NCI-H748 (cell line): ENCODE results near the gene CHDH.

Source experiments
- DNase-seq: peaks from one replicate; lab custom pipeline; 2025; ENCODE audit not compliant: unreplicated experiment; lab: John Stamatoyannopoulos, UW

Gene CHDH

DNA sequence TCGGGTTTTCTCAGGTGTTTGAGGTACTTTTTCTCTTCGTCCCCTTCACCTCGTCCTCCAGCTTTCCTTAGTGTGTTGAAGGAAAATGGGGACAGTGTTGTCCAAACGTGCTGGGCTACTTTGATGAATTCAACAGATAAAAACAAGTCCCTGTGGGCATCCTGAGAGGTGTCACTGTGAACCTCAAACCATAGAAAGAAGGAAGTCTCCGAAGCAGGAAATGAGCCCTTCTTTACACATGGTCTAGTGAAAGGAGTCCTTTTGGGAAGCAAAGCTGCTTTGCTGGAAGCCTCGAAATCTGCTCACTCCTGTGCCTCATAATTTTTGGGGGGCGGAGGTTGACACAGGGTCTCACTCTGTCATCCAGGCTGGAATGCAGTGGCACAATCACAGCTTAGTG is 10.7 kb upstream of the CHDH start:
- no peak for DNase-seq

DNA sequence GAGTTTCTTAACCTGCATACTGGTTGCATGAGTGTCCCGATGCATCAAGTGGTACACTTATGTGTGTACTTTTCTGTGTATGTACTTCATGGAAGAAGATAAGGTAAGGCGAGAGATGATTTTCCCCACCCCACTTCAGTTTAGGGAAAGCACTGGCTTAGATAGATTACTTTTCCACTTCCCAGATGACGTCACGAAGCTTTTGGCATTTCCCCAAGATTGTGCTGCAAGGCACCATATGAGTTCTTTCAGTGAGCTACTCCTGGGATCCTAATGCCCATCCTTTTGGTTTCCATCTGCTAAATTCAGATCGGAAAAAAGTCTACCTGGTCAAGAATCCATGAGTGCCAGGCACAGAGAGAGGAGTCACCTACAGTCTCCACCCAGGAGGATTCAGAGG is 4.7 kb upstream of the CHDH start:
- no peak for DNase-seq

DNA sequence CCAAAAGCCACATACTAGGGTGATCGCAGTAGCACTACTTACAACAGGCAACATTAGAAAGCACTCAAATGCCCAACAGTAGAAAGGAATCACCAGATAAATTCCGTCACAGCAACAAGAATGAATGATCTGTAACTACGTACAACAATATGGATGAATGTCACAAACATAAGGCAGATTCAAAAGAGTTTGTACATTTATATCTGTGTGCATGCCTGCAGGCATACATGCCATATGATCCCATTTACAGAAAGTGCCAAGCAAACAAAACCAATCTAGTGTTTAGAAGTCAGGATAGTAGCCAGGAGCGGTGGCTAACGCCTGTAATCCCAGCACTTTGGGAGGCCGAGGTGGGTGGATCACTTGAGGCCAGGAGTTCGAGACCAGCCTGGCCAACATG is 3.7 kb upstream of the CHDH start:
- no peak for DNase-seq

DNA sequence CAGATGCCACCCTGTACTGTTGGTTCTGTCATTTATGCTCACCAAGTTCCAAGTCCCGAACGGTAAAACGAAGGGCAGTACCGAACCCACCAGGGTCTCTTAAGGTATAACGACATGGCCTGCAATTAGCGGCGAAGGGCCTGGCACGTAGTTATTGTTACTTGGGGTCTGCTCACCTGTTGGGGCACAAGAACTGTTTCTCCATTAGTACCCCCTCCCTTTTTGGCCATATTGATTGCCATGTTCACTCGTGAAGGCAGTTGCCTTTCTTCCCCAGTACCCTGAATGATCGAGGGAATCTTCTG is 584 bp upstream of the CHDH start:
- DNase-seq, result peak; percentile 37

DNA sequence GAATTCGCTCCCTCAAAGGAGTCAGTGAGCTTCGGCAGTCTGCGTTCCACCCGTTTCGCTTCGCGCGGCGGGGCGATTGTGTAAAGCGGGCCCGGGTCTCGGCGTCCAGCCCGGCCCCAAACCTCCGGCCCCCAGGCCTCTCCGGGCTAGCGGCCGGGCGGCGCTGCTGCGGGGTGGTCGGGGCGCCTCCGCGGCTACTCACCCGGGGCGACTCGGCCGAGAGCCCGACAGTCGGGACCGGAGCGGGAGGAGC is 412 bp downstream of the CHDH start:
- DNase-seq, result no peak

DNA sequence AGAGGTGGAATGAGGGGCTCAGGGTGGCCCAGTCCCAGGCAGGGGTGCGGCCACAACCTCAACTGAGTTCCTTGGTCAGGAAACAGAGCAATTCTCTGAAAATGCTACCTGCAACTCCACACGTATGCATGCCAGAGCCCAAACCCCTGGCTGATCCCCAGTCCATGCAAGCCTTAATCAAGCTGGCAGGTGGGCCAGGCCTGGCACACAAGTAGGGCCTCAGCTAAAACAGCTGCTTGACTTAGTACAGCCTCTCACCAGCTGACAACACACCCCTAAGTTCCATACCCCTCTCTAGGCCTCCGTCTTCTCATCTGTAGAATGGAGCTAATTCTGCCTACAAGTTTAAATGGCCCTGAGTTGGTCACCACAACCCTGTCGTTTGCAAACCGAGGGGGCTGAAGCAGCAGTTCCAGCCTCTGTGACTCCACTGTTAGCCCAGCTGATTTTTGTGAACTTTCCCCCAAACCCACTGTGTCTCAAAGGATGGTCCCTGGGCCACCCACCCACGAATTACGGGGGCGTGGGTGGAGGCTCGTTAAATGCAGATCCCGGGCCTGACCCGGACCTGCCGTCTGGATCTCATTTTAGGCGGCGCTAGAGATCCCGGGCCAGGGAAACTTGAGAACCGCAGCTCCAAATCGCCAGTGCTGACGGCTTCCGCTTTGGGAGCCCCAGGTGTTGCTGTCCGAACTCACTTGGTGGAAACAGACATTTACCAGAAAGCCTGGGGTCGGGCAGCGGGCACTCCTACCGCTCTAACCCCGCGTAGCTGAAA is 927 bp downstream of the CHDH start:
- peak; percentile 39 for DNase-seq

DNA sequence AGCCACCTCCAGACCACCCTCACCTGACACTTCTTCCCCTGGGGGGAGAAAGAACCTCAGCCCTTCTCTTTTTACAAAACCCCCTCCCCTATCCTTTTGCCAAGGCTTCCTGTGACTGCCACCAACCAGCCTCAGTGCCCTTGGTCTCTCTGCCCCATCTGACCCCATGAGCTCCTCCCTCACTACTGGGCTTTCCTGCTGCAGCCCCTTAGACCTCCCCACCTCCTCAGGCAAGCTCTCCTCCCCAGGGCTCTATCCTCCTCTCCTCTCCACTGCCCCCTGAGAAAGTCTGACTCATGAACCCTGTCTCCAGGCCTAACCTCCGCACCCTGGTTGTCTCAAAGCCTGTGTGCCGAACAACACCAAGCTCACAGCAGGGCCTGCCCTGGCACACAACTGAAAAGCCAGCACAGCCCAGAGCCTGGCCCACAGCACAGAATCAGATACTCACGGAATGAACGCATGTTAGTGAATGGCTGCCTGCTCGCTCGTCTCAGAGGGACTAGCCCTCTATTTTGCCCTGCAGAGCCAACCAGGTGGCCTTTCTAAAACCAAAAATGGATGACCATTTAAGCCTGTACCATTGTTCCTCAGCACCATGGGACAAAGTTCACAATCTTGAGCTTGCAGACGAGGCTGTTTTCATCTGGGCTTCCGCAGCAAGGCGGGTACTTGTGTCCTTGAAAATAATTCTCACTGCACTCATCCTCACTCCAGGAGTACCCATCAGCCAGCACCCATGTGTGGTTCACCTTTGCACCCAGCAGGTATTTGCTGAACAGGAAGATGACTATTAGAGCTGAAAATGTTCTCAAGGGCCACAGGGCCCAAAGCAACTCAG is 1.7 kb downstream of the CHDH start:
- no peak for DNase-seq

DNA sequence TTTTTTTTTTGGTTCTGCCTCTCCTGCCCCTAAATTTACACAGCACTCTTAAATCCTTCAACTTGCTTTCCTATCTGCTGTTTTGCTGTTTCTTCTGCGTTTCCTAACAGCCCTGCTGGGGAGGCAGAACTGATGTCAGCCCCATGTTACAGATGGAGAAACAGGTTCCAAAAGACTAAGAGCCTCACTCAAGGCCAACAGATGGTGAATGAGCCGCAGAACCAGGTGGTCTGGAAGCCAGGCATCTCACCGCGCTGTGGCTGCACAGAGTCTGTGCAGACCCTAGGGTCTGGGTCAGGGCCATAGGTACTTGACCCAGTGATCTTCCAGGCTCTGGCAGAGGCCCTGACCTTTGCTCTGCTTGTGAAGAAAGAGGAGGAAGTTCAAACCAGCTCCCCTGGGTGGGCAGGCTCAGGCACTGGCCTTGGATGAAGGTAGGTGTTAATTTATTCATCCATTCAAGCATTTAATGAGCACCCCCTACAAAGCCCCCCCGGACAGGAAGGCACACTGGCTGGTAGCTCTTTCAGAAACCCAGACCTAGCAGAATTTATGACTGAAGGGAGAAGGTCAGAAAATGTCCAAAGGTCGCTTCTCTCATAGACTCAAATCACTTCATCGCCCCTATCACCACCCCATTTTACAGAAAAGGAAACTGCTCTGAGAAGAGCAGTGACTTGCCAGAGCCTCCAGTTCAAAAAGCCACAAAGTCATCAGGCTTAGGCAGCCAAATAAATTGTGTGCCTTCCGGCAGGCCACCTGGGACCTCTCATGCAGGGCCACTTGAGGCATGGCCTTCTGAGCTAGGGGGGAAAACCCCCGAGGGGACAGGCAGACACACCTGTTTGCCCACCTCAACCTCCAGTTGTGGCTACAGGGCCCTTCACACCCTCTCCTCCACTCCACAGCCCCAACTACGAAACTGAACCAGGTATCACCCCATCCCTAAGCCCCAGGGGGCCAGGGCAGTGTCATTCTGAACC is 2.7 kb downstream of the CHDH start:
- no peak for DNase-seq

DNA sequence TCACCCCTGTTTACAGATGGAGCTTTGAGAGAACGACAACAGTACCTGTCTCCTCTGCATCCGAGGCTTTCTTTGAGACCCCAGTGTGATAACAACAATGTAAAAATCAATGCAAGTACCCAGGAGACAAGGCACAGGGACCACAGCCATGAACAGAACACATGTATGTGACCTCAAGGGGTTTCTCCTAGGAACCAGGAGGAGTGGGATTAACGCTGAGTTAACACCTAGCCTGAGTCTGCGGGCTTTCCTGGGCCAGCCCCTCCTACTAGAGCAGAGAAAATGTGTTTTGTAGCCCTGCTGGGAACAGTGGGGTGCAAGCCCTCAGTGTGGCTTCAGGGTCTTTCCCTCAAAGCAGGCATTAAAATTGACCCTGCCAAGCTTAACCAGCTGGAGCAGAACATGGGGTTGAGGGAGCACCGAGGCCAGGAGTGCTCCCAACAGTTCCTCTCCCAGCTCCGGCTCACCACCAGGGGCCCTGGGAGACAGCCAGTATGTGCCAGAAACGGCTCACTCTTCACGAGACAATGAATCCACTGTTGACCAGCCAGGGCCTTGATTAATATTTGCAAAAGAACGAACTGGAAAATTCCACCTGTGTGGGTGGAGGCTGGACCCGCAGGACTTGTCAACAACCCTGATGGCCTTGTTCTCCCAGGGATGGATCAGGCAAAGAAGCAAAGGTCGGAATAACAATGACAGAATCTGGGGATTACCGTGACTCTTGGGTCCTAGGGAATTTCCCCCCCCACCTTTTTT is 3.6 kb downstream of the CHDH start:
- peak; percentile 80 for DNase-seq

DNA sequence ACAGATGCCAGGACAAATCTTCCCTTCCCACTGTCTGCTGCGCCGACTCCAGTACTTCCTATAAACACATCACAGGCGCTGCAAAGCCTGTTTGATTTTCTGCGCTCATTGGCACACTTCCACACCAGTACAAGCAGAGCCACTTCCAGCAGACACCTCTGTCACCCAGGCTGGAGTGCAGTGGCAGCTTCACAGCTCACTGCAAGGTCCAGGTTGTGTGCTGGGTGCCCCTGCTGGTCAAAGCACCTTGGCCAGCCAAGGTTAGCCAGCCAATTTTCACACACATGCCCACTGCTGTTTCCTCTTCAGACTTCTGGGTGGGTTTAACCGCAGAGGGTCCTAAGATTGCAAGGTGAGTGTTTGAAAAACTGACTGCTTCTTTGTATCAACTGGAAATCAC is 4.9 kb downstream of the CHDH start:
- no peak for DNase-seq

DNA sequence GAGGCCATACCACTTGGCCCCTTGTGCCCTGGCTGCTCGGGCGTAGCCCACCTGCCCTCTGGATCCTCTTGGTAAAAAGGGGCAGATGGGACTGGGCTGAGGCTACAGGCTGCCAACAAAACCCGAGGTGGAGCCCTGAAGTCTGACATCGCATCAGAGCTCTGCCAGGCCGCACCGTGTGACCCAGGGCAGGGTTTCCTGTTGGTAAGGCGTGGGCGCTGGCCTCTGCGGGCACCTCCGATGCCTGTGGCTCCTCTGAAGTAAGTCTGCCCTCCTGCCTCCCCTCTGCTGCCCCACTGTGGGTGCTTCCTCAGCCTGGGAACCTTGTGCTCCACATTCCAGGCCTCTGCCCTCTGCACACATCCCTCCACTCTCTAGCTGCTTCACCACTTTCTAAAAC is 8.9 kb downstream of the CHDH start:
- no peak for DNase-seq

DNA sequence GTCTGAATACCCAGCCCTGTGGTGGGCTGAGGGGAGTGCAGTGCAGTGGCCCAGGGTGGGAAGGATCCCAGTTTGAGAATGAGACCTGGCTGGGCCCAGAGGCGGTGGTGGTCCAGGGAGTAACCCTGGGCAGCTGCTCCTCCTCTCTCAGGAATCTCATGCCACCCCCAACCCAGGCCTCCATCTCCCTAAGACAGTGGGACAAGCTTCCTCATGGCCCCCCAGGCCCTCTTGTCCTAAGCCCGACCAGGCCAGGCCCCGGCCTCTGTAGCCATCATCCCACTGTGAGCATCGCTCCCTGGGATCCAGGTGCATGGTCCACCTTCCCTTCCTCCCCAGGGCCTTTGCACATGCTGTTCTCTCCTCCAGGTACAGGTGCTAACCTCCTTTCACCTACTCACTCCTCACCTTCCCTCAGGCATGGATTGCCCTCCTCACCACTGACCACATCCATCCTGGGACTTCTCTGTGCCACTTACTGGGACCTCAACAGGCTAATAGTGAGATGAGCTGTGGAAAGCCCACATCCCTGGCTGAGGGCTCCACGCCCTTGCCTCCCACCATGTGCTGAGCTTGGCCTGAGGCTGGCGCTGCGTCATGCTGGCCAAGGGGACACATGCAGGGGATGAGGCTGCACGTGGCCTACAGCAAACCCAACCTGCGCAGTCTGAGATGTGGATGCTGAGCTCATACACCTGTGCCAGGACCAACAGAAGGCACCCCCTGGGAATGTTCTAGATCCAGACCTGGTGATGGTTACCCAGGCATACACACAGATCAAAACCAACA is 9.9 kb downstream of the CHDH start:
- no peak for DNase-seq

DNA sequence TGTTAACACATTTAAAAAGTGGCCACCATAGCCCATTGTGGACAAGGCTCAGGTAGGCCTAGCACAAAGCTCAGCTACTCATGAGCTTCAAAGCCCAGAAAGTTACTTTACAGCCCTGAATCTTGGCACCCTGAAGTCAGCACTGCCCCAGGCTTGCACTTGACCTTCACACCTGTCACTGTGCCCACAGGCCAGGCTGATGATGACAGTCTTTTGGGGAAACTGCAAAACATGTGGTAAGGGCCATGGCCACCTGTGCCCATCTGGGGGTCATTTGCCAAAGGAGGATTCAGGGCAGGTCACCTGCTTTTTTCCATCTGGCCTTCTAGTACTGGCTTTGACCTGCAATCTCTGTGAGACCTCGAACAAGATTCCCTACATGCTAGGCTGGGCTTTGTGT is 11.0 kb downstream of the CHDH start:
- DNase-seq, result no peak

DNA sequence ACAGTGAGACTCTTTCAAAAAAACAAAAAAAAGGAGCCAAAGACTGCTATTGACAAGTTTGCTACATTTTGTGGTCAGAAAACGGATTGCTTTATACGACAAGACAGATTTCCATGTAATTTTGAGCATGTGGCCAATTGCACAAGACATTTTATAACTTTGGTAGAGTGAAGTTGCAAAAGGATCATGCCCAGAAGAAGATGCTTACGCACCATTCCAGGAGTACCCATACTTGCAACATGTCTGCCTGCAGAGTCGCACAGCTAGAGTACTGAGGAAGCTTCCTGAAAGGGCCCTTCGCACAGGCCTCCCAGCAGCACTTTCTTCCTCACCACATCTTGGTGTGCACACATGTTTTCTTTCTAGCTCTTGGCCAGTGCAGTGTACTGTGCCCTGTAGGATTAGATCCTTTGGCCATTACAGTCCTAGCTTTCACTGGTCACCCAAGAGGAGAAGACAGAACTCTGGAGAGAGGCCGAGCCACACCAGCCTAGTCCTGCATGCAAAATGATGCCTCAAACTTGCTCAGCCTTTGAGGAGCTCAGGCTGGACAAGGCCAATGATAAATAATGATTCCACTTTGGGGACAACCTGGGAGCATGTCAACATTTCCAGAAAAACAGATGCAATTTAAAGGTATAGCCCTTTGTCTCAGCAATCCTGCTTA is 11.7 kb downstream of the CHDH start:
- DNase-seq, result no peak

DNA sequence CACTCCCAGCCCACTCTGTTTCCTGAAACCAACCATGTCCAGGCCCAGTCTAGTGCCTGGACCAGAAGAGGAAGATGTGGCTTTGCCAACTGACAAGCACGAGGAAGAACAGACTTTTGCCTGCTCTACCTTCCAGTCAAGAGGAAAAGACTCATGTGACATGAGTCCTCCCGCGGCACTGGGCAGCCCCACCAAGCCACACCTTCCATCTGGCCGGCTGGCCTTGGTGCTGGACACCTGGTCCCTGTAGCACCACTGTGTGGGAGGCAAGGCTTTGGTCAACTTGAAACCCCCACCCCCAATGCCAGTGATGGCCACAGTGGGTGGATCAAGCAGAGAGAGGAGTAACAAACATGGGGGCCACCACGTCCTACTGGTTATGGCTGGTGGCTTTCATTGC is 12.5 kb downstream of the CHDH start:
- DNase-seq, result no peak

DNA sequence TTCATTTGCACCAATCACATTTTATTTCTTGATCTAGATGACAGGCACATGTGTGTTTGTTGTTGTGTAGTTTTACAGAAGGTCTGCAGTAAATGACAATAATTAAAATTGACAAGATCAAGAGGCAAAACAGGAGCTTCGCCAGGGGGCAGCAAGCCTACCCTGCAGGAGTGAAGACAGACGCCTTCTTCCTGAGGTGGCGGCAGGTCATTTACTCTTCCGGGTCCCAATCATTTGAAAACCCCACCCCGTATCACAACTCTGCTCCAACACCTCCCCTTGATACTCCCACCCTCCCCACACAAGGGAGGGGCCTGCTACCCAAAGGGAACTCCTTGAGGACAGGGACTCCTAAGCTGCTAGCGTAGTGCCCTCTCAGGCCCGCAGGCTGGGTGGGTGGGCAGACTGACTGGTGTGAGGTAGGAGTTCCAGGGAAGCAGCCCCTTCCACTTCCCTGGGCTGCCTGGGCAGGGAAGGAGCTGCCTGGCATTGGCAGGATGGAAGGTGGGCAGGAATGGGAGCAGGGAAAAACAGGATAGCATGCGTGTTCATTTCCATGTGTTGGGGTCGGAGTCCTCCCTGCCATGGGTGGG is 13.1 kb downstream of the CHDH start:
- DNase-seq, result no peak

DNA sequence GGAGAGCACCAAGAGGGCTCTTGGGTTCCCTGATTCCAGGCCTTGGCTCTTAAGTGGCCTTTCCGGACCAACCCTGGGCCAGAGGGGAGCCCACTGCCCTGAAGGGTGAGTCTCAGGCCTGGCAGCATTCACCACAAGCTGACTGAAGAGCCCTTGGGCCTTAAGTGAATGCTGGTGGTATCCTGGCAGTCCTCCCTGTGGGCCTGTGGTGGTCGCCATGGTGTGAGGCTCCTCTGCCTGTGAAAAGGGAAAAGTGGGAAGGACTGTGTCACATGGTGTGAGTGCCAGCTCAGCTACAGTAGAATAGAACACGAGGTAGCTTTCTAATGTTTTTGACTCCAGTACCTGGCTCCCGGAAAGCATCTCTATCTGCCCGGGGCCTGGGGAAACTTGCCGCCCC is 15.3 kb downstream of the CHDH start:
- no peak for DNase-seq

DNA sequence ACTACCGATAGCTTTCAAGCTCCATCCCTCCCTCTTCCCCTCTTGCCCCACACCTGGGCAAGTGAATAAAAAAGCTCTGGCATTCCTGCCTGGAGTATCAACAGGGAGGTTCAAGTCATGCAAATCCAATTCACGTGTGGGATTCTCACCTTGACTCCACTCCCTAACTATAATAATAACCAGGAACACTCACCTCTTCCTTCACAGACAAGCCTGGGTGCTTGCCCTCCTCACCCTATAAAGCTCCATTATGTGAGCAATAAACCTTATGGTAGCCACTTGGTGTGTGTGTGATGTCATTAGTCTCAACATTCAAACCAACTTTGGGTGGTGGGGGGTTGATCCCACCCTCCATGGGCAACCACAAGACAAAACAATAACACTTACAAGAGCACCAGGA is 16.6 kb downstream of the CHDH start:
- DNase-seq, result no peak

DNA sequence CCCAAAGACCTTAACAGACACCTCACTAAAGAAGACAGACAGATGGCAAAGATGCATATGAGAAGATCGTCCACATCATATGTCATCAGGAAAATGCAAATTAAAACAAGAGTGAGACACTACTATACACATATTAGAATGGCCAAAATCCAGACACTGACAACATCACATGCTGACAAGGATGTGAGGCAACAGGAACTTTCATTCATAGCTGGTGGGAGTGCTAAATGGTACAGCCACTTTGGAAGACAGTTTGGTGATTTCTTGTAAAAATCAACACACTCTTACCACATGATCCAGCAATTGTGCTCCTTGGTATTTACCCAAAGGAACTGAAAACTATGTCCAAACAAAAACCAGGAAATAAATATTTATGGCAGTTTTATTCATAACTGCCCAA is 17.6 kb downstream of the CHDH start:
- no peak for DNase-seq
